ENCODE results near the gene PTPA. TPM values are rescaled to one million over a fixed set of nuclear protein-coding genes. Genes with fewer than 3 reads are reported as not detected.

The PTPA gene
- total and polyA plus RNA-seq, 10 of the 15 experiments (the other 5 are each of a cell fraction or from before 2014, with no cell fraction given), result 1.6 to 111 (median 55.1) TPM

GRCh38 chr9:129105857-129106694 lies 5.1 kb upstream of the PTPA start (continued):
- no peak for TF ChIP-seq ZNF592 (IDR thresholded peaks at IDR 0.05)

- SMC1A ChIA-PET (ENCODE audit: uncharacterized antibody, unreplicated experiment), result no interaction called here
- no TSS peak for BruUV-seq (replicated peaks)
Observed at GRCh38 chr9:129107651-129108050, 3.6 kb upstream of the PTPA start.

More at GRCh38 chr9:129107651-129108050, 3.6 kb upstream of the PTPA start:
- WGBS (ENCODE audit: insufficient coverage, insufficient replicate concordance, low lambda C conversion rate, missing lambda C conversion rate), result 65% methylated on average over 13 of the region's 13 CpGs
- DNase-seq (ENCODE audit: low read depth, low spot score) (no peak), FAIRE-seq (no peak), ATAC-seq (no peak)
- no peak overlapping the region for H3K4me2 ChIP-seq (ENCODE audit: control insufficient read depth, insufficient read depth)
- H2AFZ ChIP-seq (ENCODE audit: control insufficient read depth, low read depth, low read length), result no peak overlapping the region
- no peak overlapping the region for H3K27ac ChIP-seq (ENCODE audit: control insufficient read depth, insufficient read depth)
- peaks cover 13% of the 10 kb centered on the region for H3K79me2 ChIP-seq (ENCODE audit: control insufficient read depth, insufficient read depth, low read length)
- no peaks in the 10 kb centered on the region for H3K4me1 ChIP-seq (ENCODE audit: control insufficient read depth, insufficient read depth, low read length)
- intact Hi-C loops (cut with micrococcal nuclease; ENCODE audit: unreplicated experiment) (no loop called here), in situ Hi-C loops (cut with MboI) (no loop called here)
- POLR2A ChIA-PET, result no interaction called here
- H3K36me3 ChIP-seq (ENCODE audit: control insufficient read depth in 2 of 2, insufficient read depth in 2 of 2, low read length in 1 of 2), result no peaks in the 10 kb centered on the region
- no peak overlapping the region for H3K4me3 ChIP-seq
- H3K9me3 ChIP-seq (replicated peaks; ENCODE audit: control insufficient read depth, insufficient read depth, low read length), result no peaks in the 10 kb centered on the region; the same call in 2 of the 3 replicates
- RAD21 ChIA-PET (ENCODE audit: unreplicated experiment), result no interaction called here
- no peaks in the 10 kb centered on the region; a peak in 1 of 4 replicates for H3K27me3 ChIP-seq (replicated peaks in 1 of 2; ENCODE audit: control insufficient read depth in 2 of 2, insufficient read depth in 2 of 2, low read length in 1 of 2)
- TF ChIP-seq NFYA (IDR thresholded peaks at IDR 0.05; ENCODE audit: borderline replicate concordance, low read depth, low read length) (no peak), YBX1 (IDR thresholded peaks at IDR 0.05) (no peak), ZBED1 (IDR thresholded peaks at IDR 0.05; ENCODE audit: borderline replicate concordance) (no peak), TBL1XR1 (IDR thresholded peaks at IDR 0.05; ENCODE audit: low read depth, low read length) (no peak), MAX (IDR thresholded peaks at IDR 0.05; ENCODE audit: low read depth, low read length) (no peak), ZZZ3 (IDR thresholded peaks at IDR 0.05; ENCODE audit: control insufficient read depth, insufficient read length, low read depth) (no peak), POLR2A (IDR thresholded peaks at IDR 0.05; ENCODE audit: low read depth, low read length) (no peak), BMI1 (IDR thresholded peaks at IDR 0.05; ENCODE audit: borderline replicate concordance) (no peak), TCF12 (IDR thresholded peaks at IDR 0.05; ENCODE audit: low read depth, low read length) (no peak)
- no peak overlapping the region for H3K9ac ChIP-seq (ENCODE audit: control insufficient read depth, insufficient read depth, low read length)
- no peaks in the 10 kb centered on the region for H4K20me1 ChIP-seq (ENCODE audit: control insufficient read depth, insufficient read depth)
- CTCF ChIA-PET, result no interaction called here
